Inferior parietal cortex (tissue), 1 donor: ENCODE results near the gene NSMCE1.
"Not testable (repeated sequence)": the region's sequence is repeated elsewhere in the genome, so short reads cannot be mapped to it uniquely, and the experiment has no call there.

Experiments used
- DNase-seq: peaks from one replicate; pipeline ENCODE4 v3.0.0-alpha.2; 2016; ENCODE audit errors: extremely low spot score

NSMCE1 gene

GRCh38 chr16:27216297-27216885 lies 52.2 kb downstream of the NSMCE1 start:
- DNase-seq = no peak

GRCh38 chr16:27215660-27216059 lies 52.9 kb downstream of the NSMCE1 start:
- DNase-seq = no peak

GRCh38 chr16:27214084-27214961 lies 54.2 kb downstream of the NSMCE1 start:
- no peak for DNase-seq

GRCh38 chr16:27211026-27211425 lies 57.5 kb downstream of the NSMCE1 start:
- DNase-seq = no peak

- no peak for DNase-seq
Measured at GRCh38 chr16:27210174-27210573, 58.4 kb downstream of the NSMCE1 start.

- DNase-seq = no peak
Measured at GRCh38 chr16:27209591-27209990, 59.0 kb downstream of the NSMCE1 start.

- DNase-seq = no peak
Measured at GRCh38 chr16:27208796-27209195, 59.8 kb downstream of the NSMCE1 start.

GRCh38 chr16:27208081-27208680 lies 60.4 kb downstream of the NSMCE1 start:
- DNase-seq = no peak

GRCh38 chr16:27207121-27207520 lies 61.5 kb downstream of the NSMCE1 start:
- DNase-seq = not testable (repeated sequence)

GRCh38 chr16:27205423-27206065 lies 63.0 kb downstream of the NSMCE1 start:
- no peak for DNase-seq

GRCh38 chr16:27204312-27204915 lies 64.2 kb downstream of the NSMCE1 start:
- no peak for DNase-seq

- DNase-seq = peak; percentile 100
Measured at GRCh38 chr16:27203507-27204311, 64.9 kb downstream of the NSMCE1 start, which contains the start of gene KDM8. KDM8 (plus strand) TSS chr16:27203526; CDS start chr16:27210124, 6,598 bp downstream.

- DNase-seq = no peak
Measured at GRCh38 chr16:27202923-27203506, 65.6 kb downstream of the NSMCE1 start.

- not testable (repeated sequence) for DNase-seq
Measured at GRCh38 chr16:27200914-27201313, 67.7 kb downstream of the NSMCE1 start.

GRCh38 chr16:27199736-27200135 lies 68.8 kb downstream of the NSMCE1 start:
- DNase-seq = no peak

GRCh38 chr16:27199235-27199586 lies 69.4 kb downstream of the NSMCE1 start:
- no peak for DNase-seq

- no peak for DNase-seq
Measured at GRCh38 chr16:27198451-27199234, 69.9 kb downstream of the NSMCE1 start.

GRCh38 chr16:27197004-27197403 lies 71.6 kb downstream of the NSMCE1 start:
- DNase-seq = no peak

GRCh38 chr16:27195941-27196595 lies 72.5 kb downstream of the NSMCE1 start:
- DNase-seq = no peak
